Fibroblast of mammary gland (primary cell): ENCODE measurements around the gene NTM.
A peak's percentile ranks its signal among the peaks of the same experiment; 100 is the strongest.

Source experiments
- DNase-seq: peaks from one replicate; pipeline ENCODE4 v3.0.0-alpha.2; 2010; ENCODE audit warnings: low read depth
- H3K4me3 ChIP-seq: 2 replicates; pipeline ENCODE4 v1.5.1; 2011; ENCODE audit warnings: low read depth, mild to moderate bottlenecking, low read length, moderate library complexity; ENCODE audit not compliant: control insufficient read depth
- TF ChIP-seq, protein P1 (sequence below): conservative IDR thresholded peaks from 2 replicates; pipeline ENCODE4 v1.5.1; 2011; ENCODE audit warnings: low read depth, low read length, inconsistent platforms; ENCODE audit not compliant: control insufficient read depth, insufficient read depth

Gene NTM

DNA sequence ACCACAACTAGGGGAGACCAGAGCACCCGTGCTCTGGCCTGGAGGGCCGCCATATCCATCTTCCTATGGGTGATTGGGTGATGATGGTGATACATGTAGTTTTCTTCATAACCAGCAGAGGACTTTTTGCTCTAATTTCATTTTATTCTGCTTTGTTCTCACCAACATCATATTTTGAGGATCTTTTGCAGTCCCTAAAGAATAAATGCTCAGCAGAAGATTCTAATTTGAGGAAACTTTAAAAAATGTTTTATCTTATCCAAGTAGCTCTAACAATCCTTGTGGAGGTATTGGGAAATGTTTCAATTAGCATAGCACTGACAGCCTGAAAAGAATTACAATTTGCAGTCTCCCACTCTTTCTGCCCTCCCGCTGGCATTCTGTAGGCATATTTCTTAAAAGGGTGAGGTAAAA is 544.0 kb downstream of the NTM start:
- DNase-seq = peak; percentile 43
- no peak overlapping the region for H3K4me3 ChIP-seq
- TF ChIP-seq, protein P1, sequence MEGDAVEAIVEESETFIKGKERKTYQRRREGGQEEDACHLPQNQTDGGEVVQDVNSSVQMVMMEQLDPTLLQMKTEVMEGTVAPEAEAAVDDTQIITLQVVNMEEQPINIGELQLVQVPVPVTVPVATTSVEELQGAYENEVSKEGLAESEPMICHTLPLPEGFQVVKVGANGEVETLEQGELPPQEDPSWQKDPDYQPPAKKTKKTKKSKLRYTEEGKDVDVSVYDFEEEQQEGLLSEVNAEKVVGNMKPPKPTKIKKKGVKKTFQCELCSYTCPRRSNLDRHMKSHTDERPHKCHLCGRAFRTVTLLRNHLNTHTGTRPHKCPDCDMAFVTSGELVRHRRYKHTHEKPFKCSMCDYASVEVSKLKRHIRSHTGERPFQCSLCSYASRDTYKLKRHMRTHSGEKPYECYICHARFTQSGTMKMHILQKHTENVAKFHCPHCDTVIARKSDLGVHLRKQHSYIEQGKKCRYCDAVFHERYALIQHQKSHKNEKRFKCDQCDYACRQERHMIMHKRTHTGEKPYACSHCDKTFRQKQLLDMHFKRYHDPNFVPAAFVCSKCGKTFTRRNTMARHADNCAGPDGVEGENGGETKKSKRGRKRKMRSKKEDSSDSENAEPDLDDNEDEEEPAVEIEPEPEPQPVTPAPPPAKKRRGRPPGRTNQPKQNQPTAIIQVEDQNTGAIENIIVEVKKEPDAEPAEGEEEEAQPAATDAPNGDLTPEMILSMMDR = peak; percentile 56

DNA sequence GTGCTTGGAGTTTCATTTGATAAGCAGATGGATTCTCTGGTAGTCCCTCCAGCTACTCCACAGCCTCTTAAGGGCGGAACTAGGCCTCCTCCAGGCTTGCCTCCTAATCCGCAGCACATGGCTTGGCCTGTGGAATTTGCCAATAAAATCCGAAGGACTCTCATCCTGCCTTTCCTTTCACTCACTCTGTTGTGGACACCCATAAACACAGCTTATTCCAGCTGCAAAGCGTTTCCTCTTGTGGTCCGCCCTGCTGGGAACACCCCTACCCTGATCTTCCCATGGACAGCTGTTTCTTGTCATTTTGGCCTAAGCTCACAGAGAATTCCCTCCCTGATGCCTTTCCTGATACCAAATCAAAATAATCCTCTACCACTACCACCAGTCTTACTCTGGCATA is 546.2 kb downstream of the NTM start:
- TF ChIP-seq, protein P1 = no peak
- no peak overlapping the region for H3K4me3 ChIP-seq
- DNase-seq = no peak

DNA sequence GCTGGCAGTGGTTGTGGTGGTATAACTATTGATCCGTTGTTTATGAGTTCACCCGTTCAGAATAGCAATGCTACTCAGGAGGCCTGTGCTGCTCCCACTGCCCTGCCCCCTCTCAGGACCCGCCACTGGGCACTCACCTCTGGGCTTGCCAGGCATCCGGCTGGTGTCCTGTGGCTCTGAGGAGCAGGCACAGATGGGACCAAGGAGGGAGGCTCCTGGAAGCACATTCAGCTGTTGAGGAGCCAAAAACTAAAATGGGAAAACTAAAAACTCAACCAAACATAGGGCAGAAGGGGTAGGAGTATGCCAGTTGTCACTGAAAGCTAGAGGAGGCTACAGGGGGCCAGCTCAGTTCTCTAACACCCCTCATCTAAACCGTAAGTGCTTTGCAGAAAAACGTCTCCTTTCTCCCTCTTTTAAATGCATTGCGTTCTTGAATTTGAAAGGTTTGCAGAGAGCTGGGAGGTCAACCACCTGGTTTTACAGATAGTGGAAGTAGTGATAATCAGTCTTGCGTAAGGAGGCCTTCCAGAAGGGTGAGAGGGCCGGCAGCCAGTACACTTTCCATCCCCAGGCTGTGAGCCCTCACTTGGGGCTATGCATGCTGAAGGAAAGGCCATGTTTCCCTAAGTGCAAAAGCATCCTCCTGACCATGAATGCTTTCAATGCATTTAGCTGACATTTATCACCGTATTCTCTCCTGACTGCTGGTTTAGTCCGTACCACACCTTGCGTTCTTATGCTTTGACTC is 547.4 kb downstream of the NTM start:
- no peak overlapping the region for H3K4me3 ChIP-seq
- TF ChIP-seq, protein P1 = no peak
- DNase-seq = no peak

DNA sequence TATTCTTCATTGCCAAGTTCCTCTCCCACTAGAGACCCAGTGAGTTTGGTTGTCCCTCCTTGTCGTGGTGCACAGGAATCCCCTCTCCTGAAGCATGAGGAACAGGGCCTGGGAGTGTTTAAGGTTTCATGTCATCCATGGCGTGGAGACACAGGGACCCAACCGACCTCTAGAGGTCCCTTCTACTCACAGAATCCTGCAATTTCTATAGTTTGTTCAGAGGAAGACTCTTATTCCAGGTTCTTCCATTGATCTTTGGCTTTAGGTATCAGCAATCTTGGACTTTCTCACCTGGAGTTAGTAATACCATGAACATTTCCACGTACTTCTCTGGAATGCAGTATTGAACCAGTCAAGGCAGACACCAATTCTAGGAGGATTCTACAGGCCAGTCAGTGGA is 548.2 kb downstream of the NTM start:
- no peak overlapping the region for H3K4me3 ChIP-seq
- TF ChIP-seq, protein P1 = no peak
- no peak for DNase-seq

DNA sequence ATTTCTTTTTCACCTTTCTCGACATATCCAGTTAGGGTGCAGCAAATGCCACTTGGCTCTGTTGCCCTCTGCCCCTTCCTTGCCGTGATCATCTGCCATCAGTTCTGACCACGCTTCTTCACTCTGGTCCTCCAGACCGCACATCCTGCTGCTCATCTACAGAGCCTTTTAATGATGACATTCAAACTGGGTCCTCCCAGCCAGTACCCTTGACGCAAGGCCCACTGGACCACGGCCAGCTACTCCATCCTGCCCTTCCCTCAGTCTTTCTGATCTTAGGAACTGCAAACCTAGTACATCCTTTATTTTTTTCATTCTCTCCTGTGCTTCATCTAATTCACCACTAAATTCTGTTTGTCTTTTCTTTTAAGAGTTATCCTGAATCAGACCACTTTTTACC is 551.8 kb downstream of the NTM start:
- TF ChIP-seq, protein P1 = no peak
- H3K4me3 ChIP-seq = no peak overlapping the region
- DNase-seq = no peak

DNA sequence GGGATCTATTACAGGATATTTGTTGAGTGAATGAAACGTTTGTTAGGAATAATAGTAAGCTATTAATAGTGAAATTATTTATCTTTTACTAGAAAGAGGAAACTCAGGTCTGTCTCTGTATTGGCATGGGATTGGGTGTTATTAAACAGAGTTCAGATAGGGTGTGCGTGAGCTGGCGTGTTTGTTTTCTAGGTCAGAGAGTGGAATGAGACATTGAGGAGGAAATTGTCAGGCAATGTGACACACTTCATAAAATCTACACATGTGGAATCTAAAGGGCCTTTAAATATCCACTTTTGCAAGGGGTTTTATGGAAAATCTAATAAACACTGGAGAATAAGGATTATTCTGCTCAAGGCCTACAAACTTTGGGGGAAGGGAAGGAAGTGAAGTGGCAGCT is 552.9 kb downstream of the NTM start:
- TF ChIP-seq, protein P1 = no peak
- DNase-seq = no peak
- H3K4me3 ChIP-seq = no peak overlapping the region
